ENCODE measurements around the gene COMMD9.

DNA sequence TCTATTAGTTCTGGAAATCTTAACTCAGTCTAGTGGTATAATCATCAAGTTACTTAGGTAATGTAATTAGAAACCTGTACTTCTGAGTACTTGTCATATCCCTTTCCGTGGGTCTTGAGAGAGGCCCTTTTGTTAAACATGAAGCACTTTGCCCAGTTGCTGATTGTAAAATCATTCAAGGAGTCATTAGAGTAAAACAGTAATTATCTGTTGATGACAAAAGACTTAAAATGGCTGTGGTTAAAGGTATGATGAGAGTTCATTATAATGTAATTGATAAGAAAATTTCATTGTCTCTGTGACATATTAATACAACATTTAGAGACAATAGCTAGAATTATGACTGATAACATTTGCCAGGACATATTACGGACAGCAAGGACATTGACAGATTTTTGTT, 41.2 kb upstream of the COMMD9 start:
- no peak for TF ChIP-seq EZH2phosphoT487 (IDR thresholded peaks at IDR 0.05; ENCODE audit: low read length)
- TF ChIP-seq, protein P1, sequence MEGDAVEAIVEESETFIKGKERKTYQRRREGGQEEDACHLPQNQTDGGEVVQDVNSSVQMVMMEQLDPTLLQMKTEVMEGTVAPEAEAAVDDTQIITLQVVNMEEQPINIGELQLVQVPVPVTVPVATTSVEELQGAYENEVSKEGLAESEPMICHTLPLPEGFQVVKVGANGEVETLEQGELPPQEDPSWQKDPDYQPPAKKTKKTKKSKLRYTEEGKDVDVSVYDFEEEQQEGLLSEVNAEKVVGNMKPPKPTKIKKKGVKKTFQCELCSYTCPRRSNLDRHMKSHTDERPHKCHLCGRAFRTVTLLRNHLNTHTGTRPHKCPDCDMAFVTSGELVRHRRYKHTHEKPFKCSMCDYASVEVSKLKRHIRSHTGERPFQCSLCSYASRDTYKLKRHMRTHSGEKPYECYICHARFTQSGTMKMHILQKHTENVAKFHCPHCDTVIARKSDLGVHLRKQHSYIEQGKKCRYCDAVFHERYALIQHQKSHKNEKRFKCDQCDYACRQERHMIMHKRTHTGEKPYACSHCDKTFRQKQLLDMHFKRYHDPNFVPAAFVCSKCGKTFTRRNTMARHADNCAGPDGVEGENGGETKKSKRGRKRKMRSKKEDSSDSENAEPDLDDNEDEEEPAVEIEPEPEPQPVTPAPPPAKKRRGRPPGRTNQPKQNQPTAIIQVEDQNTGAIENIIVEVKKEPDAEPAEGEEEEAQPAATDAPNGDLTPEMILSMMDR (IDR thresholded peaks at IDR 0.05; ENCODE audit: low read length) = no peak

Data from MM.1S (cell line).